ENCODE measurements around the gene ELK3.
"Not testable (repeated sequence)": the region's sequence is repeated elsewhere in the genome, so short reads cannot be mapped to it uniquely, and the experiment has no call there.

Gene ELK3

DNA sequence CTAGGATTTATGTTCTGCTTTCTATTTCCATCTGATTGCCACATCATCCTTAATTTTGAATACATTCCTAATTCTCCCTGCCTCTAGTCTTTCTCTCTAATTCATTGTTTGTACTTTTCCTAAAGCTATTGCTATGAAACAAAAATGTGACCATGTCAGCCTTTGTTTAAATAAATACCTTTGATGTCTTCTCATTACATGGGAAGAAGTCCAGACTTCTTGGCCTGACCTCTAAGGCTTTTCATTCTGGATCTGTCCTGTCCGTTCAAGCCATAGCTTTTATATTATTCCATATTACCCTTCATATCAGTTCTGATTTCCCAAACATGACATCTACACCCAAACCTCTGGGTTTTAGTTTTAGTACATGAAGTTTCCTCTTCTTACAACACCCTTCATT, 114.7 kb downstream of the ELK3 start:
- peak; percentile 18 for DNase-seq (ENCODE audit: extremely low read depth, low read depth)
- TF ChIP-seq, protein P1, sequence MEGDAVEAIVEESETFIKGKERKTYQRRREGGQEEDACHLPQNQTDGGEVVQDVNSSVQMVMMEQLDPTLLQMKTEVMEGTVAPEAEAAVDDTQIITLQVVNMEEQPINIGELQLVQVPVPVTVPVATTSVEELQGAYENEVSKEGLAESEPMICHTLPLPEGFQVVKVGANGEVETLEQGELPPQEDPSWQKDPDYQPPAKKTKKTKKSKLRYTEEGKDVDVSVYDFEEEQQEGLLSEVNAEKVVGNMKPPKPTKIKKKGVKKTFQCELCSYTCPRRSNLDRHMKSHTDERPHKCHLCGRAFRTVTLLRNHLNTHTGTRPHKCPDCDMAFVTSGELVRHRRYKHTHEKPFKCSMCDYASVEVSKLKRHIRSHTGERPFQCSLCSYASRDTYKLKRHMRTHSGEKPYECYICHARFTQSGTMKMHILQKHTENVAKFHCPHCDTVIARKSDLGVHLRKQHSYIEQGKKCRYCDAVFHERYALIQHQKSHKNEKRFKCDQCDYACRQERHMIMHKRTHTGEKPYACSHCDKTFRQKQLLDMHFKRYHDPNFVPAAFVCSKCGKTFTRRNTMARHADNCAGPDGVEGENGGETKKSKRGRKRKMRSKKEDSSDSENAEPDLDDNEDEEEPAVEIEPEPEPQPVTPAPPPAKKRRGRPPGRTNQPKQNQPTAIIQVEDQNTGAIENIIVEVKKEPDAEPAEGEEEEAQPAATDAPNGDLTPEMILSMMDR (IDR thresholded peaks at IDR 0.05; ENCODE audit: low read depth, low read length): no peak

DNA sequence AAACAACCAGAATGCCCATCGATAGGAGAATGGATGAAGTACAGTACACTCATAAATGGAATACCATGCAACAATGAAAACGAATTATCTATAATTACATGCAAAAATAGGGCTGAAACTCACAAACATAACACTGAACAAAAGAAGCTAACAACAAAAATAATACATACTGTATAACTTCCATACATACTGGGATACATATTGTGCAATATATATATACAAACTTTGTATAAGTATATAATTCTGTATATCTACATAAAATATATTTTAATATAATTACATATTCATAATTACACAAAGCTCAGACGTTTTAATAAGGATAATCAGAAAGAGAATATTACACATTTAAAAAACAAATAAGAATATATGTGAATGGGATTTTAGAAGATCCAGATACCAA, 115.9 kb downstream of the ELK3 start:
- no peak for DNase-seq (ENCODE audit: extremely low read depth, low read depth)
- TF ChIP-seq, protein P1 (IDR thresholded peaks at IDR 0.05; ENCODE audit: low read depth, low read length): no peak

DNA sequence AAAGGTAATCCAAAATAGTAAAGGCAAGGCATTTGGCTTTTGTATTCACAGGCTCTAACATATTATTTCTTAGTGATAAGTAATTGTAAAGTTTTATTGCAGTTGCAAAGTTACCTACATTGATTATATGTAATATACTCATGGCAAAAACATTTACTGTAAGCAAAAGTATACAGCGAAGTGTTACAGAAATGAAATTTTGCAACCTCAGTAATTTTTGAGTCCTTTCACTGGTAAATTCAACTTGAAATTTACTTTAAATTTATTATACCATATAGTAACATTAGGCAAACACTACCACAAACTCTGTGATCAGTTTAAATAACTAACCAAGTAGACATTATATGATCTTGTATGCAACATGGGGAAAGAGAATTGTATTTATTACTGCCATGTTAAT, 117.0 kb downstream of the ELK3 start:
- TF ChIP-seq, protein P1 (IDR thresholded peaks at IDR 0.05; ENCODE audit: low read depth, low read length): no peak
- DNase-seq (ENCODE audit: extremely low read depth, low read depth): no peak

DNA sequence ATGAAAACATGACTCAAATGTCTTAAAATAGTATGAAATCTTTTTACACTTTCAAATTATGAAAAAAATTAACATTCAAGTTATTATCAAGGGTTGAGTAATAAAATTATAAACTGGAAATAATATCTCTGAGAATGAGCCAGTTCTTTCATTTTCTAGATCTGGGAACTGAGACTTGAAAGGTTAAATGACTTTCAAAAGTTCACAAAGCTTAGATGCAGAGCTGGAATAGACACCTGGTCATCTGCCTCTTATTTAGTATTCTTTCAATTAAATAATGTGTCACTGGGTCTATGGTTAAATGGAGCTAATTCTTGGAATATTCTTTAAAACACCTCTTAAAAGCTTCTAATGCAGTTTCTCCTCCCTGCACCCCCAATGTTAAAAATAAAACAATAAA, 119.4 kb downstream of the ELK3 start:
- TF ChIP-seq, protein P1 (IDR thresholded peaks at IDR 0.05; ENCODE audit: low read depth, low read length): no peak
- DNase-seq (ENCODE audit: extremely low read depth, low read depth): no peak

- TF ChIP-seq, protein P1 (IDR thresholded peaks at IDR 0.05; ENCODE audit: low read depth, low read length): no peak
- no peak for DNase-seq (ENCODE audit: extremely low read depth, low read depth)
Observed at GRCh38 chr12:96314723-96315122, 120.5 kb downstream of the ELK3 start.

DNA sequence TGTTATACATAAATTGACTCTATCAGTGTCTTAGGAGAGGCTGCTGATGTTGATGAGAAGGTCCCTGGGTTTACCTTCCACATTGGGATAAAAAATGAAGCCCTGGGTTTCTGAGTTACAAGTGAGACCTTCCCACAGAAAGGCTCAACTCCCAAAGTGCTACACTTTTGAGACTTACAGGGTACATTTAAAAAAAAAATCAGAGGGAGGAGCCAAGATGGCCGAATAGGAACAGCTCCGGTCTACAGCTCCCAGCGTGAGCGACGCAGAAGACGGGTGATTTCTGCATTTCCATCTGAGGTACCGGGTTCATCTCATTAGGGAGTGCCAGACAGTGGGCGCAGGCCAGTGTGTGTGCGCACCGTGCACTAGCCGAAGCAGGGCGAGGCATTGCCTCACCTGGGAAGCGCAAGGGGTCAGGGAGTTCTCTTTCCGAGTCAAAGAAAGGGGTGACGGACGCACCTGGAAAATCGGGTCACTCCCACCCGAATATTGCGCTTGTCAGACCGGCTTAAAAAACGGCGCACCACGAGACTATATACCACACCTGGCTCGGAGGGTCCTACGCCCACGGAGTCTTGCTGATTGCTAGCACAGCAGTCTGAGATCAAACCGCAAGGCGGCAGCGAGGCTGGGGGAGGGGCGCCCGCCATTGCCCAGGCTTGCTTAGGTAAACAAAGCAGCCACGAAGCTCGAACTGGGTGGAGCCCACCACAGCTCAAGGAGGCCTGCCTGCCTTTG, 121.7 kb downstream of the ELK3 start:
- not testable (repeated sequence) for DNase-seq (ENCODE audit: extremely low read depth, low read depth)

DNA sequence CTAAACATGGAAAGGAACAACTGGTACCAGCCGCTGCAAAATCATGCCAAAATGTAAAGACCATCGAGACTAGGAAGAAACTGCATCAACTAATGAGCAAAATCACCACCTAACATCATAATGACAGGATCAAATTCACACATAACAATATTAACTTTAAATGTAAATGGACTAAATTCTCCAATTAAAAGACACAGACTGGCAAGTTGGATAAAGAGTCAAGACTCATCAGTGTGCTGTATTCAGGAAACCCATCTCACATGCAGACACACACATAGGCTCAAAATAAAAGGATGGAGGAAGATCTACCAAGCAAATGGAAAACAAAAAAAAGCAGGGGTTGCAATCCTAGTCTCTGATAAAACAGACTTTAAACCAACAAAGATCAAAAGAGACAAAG, 123.6 kb downstream of the ELK3 start:
- DNase-seq (ENCODE audit: extremely low read depth, low read depth): not testable (repeated sequence)

Measured in AG09319 (cell line).